Left kidney (tissue), 2 donors: Measurements from ENCODE around the gene CDKN1C. TPM values are rescaled to one million over a fixed set of nuclear protein-coding genes. Genes with fewer than 3 reads are reported as not detected.

Experiments
- DNase-seq: peaks from one replicate; pipeline ENCODE4 v3.0.0-alpha.2; 2013
- polyA plus RNA-seq: library from polyadenylated mRNA; unstranded; fragments of 120-200 nt; gene quantifications from one replicate; pipeline ENCODE4 v1.2.1, GENCODE V29; 2013; ENCODE audit not compliant: insufficient read length

CDKN1C gene
- polyA plus RNA-seq, 1 donor: 90.1 TPM

DNA sequence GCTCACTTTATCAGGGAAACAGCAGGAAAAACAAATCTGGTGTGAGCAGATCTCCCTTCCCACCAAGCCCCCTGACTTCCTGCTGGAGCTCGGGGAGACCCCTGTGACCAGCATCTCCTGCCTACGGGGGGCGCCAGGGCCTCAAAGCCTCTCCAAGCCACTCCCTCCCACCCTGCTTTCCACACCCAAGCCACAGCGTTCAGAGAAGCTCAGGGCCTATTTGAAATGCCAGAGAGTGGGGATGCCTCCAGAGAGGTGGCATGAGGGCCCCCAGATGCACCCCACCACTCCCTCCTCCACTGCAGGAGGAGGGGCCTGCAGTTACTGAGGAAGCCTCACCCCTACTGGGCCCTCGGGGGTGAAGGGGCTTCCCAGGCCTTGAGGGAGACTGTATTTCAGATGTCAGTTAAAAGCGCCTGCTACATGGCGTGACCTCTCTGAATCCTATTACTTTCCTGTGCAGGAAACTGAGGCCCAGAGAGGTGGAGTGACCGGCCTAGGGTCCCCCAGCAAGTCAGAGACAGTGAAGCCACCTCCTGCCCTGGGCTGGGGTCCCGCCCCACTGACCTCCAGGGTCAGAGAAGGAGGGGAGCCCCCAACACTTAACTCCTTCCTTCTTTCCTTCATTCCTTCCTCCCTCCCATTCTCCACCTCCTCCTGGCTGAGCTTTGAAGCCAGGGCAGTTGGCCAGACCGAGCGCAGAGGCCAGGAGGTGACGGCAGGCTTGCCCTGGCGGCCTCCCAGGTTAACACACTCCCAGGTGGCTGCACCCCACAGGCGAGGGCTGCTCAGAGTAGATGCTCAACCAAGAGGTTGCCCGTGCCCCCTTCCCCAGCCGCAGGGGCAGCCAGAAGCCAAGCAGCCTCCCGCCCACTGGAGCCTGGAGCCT is 6.0 kb upstream of the CDKN1C start:
- DNase-seq: no peak

DNA sequence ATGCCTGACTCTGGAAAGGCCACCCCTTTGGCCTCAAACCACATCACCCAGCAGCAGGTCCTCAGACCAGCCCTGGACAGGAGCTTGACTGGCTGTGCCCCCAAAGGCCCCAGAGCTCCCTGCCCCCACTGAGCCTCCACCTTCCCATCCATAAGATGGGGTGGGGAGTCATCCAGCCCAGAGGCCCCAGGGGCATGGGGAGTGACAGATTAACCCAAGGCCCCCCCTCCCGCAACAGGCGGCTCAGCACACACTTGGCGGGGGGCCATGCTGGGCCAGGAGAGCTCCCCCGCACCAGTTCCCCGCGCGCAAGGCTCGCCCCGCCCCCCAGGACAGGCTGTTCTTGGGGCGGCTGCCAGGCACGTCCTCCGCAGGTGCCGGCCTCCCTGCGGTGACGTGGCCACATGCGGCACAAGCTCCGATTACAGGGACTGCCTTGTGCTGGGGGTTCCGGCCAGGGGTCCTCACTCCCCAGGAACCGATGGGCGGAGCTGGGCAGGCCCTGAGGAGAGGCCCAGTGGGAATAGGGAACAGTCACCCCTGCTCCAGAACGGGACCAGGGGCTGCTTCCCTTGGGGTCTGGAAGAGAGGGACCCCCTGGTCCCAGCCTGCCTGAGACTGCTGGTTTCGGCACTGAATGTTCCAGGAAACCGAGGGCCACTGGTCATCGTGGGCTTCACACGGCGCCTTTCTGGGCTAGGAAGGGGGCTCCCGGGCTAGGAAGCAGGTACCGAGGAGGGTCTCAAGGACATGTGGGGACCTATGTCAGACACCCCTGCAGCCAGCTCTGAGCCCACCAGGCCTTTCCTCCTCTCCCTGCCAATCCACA is 5.1 kb upstream of the CDKN1C start:
- DNase-seq: peak; percentile 73

- no peak for DNase-seq
Measured at GRCh38 chr11:2889362-2890273, 4.0 kb upstream of the CDKN1C start.

DNA sequence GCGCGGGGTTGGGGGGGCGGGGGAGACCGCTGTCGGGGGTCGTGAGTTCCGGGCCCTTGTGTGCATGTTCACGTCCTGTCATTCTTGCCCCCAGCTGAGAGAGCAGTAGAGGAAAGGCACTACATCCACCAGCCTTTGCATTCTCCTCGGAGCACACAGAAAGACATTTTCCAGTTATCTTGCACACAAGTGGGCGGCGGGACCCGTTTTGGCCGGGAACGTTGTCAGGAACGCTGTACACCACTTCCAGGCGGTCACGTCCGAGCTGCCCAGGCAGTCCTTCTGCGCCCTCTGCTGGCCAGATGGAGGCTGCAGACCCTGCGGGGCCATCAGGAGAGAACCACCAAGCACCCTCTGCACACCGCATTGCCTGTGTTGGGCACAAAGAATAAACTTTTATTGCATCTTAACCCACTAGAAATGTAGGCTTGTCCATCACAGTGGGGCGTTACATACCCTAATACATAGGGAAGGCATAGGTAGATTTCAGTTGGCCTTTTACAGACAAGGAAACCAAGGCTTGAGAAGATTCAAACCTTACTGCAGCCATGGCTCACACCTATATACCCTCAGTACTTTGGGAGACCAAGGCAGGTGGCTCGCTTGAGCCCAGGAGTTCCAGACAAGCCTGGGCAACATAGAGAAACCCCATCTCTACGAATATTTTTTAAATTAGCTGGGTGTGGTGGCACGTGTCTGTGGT is 2.8 kb upstream of the CDKN1C start:
- peak; percentile 83 for DNase-seq

DNA sequence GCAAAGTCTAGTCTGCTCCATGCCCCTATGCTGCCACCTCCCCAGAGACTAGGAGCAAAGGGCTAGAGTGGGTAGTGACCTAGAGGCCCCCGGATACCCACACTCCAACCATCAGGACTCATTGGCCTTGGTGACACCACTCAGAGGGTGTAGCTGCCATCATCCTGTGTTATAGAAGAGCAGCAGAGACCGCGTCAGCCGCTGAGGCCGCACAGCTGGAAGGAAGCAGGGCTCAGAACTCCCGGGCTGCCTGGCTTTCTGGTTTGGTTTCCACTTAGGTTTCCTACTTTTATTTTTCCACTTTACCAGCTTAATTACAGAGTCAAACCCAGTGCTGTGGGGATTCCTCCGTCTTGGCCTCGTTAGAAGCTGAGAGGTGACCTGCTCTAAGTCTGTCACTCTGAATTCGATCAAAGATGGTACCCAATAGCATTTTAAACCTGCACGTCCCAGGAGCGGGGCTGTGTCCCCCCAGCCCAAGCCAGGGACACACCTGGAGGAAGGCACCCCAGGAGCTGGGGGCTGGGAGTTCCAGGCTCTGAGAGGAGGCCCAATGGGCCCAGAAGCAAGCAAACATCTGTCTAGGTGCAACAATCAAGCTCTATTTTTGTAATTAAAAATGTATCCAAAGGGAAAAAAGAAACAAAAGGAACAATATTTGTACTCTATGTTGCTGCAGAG is 2.1 kb upstream of the CDKN1C start:
- DNase-seq: no peak

DNA sequence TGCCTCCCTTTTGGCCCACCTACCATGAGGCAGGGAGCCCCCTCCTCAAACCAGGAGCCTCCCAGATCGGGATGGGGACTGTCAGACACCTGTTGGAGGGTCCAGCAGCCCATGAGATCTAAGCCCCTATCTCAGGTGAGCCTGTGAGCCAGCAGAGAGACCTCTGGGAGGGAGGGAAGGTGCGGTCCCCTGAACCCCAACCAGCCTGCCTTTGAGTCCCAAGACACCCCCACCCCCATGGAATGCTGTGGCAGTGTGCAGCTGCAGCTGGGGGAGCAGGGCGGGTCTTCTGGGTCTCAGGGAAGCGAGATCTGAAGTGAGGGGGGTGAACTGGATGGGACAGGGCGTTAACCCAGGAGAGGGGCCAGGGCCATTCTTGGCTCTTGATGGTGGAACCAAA is 1.4 kb upstream of the CDKN1C start:
- DNase-seq: no peak

DNA sequence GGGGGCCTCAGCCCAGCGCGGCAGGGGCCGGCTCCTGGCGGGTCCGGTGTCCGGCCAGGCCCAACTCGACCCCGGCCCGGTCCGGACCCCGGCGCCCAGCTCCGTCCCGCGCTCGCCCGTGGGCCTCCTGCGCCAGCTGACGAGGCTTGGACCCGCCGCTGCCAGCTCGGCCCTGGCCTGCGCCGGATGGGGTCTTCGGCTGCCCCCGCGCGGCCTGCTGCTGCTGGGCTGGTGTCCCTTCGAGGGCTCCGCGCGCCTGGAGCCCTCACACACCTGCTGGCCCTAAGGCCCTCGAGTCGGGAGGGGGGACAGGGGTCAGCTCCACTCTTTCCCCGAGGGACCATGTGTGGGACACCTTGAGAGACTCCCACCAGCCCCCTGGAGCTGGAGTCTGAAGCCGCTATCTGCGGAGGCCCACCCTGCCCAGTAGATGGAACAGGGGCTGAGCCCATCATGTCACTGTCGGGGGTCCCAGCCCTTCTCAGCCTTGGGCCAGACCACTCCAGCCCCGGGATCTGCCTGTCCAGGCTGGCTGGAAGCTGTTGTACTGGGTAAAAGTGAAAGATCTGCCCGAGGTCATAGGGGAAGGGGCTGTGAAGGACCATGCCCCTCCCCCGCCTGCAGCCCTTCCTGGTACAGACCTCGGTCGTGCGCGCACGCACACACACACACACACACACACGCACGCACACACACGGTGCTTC is 768 bp upstream of the CDKN1C start:
- DNase-seq: no peak

GRCh38 chr11:2885017-2885677 is 428 bp downstream of the CDKN1C start:
- DNase-seq: no peak

GRCh38 chr11:2883979-2884815 is 1.4 kb downstream of the CDKN1C start:
- DNase-seq: no peak

DNA sequence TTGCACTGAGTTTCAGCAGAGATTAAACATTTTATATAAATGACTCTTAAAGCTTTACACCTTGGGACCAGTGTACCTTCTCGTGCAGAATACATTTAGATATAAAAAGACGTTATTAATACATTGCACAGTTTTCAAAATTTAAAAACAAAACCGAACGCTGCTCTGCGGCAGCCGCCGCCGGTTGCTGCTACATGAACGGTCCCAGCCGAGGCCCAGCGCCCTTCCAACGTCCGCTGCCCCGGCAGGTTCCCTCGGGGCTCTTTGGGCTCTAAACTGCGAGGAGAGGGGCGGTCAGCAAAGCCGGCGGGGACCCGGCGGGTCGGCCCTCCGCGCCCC is 2.0 kb downstream of the CDKN1C start:
- DNase-seq: no peak

GRCh38 chr11:2882396-2883110 is 3.0 kb downstream of the CDKN1C start:
- DNase-seq: no peak

DNA sequence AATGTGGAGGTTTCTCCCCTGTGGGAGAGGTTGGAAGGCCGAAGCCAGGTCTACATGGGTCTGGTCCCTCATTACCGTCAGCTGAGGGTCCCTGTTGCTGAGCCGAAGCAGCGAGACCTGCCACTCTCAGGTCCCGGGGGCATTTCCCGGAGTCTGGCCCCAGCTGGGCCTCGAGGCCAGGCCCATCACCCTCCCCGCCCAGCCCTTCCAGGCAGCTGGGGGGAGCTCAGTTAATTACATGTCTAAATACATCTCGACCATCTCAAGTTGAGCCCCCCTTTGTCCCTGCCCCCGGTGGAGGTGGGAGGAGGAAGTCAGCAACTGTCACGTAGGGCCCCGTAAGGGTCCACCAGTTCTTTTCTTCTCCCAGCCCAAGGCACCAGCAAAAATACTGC is 3.6 kb downstream of the CDKN1C start:
- DNase-seq: no peak

DNA sequence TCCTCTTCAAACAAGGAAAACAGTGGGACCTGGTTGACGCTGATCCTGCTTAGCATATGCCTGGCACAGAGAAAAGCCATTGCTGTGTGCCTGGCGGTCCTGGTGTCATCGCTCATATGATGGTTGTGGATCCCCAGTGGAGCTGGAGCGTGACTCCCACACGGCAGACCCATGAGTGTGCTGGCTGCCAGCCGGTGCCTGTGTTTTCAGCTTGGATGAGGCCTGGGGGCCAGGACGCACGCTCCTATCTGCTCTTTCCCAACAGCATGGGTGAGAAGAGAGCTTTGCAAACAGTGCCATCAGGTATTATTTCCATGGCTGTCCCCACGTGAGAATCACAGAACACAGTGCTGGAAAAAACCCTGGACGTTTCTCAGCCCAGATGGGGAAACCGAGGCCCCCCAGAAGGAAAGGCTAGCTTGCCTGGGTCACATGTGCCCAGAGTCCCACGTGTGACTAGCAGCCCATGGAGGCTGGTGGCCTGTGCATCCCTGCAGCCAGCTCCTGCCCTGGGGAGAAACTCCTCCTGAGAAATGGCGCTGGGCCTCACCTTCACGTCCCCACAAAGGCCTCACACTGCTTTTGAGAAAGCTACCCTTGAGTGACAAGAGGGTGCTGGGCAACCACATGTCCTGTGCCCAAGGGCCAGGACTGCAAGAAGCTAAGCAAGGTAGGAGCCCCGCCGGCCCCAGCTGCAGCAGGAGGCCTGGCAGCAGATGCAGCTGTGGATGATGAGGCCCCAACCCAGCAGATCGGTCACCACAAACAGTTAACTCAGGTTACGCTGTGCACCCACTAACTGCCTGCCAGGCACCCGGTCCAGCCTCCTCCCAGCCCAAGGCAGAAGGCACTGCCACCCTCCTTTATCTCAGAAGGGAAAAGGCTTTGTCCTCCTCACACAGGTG is 4.2 kb downstream of the CDKN1C start:
- DNase-seq: no peak

DNA sequence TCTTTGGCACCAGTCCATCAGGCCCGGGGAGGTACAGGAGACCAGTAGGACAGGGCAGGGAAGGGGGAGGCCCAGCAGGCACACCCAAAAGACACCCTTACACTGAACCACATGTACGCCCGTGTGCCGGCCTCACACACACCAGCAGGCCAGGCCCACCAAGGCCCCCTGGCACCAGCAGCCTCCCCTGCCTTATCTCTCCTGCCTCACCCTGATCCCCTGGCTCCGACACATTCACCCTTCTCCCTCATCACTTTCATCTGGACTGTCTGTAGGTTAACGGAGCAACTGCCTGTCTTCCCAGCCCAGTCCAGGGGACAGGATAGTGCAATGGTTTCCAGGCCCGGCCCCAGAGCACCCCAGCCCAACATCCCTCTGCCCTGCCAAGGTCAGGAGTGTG is 4.9 kb downstream of the CDKN1C start:
- no peak for DNase-seq

GRCh38 chr11:2878782-2879181 is 6.8 kb downstream of the CDKN1C start:
- DNase-seq: no peak

- DNase-seq: no peak
Measured at GRCh38 chr11:2877474-2877873, 8.1 kb downstream of the CDKN1C start.

- no peak for DNase-seq
Measured at GRCh38 chr11:2874963-2875362, 10.6 kb downstream of the CDKN1C start.
